Tibial artery (tissue), 4 donors: Measurements from ENCODE around the gene STRIP2.
"Not testable (repeated sequence)": the region's sequence is repeated elsewhere in the genome, so short reads cannot be mapped to it uniquely, and the experiment has no call there.

ENCODE experiments used
- DNase-seq, 2 donors: peaks; one replicate each; pipeline ENCODE4 v3.0.0-alpha.2; 2019
- H3K27ac ChIP-seq, 2 donors: fragments of 200-600 bp; sonication (generic) in 1 of 2; 1 replicate in 1 of 2; 2 replicates in 1 of 2; pipeline ENCODE4 v1.5.1; 2018 to 2019; ENCODE audit warnings: mild to moderate bottlenecking in 1 of 2
- H3K27me3 ChIP-seq, 2 donors: fragments of 200-600 bp; sonication (generic) in 1 of 2; one replicate each; pipeline versions ENCODE4 v1.5.1 to v1.6.0; 2016 to 2019
- H3K36me3 ChIP-seq, 3 donors: fragments of 200-600 bp; sonication (generic) in 2 of 3; one replicate each; pipeline ENCODE4 v1.5.1; 2016 to 2019; ENCODE audit warnings: mild to moderate bottlenecking in 2 of 3
- H3K4me1 ChIP-seq, 4 donors: fragments of 200-600 bp; sonication (generic) in 2 of 4; 1 replicate in 3 of 4; 2 replicates in 1 of 4; pipeline ENCODE4 v1.5.1; 2016 to 2019
- H3K4me3 ChIP-seq, 2 donors: fragments of 200-600 bp; sonication (generic) in 1 of 2; 1 replicate in 1 of 2; 2 replicates in 1 of 2; pipeline ENCODE4 v1.5.1; 2018 to 2019; ENCODE audit warnings: mild to moderate bottlenecking in 2 of 2
- H3K9me3 ChIP-seq, 3 donors: fragments of 200-600 bp; sonication (generic) in 1 of 3; one replicate each; pipeline ENCODE4 v1.5.1; 2016 to 2019
- intact Hi-C: fragments of 100-400 bp; cut with DNase I; formaldehyde crosslinking; loops from one replicate; pipeline ENCODE4 v1.15.0; 2023; ENCODE audit warnings: low total_unique reads
- TF ChIP-seq, protein P1 (sequence below), 2 experiments: fragments of 200-600 bp in 1 of 2; fragments of 450-650 bp in 1 of 2; IDR thresholded peaks; one replicate each; pipeline ENCODE4 v1.5.1; 2017 to 2019; ENCODE audit warnings: antibody characterized with exemption in 2 of 2, mild to moderate bottlenecking in 1 of 2, moderate library complexity in 1 of 2

The STRIP2 gene

DNA sequence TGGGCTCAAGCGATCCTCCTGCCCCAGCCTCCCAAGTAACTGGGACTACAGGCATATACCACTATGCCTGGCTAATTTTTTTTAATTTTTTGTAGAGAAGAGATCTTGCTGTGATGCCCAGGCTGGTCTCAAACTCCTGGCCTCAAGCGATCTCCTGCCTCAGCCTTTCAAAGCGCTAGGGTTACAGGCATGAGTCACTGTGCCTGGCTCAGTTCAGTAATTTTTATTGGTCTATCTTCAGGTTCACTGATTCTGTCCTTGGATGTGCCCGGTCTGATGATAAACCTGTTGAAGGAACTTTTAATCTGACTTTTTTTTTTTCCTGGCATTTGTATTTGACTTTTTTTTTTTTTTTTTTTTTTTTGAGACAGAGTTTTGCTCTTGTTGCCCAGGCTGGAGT, 40.1 kb upstream of the STRIP2 start:
- Histone ChIP-seq H3K36me3 (peaks cover 0 to 27% (median 6%) of the 10 kb centered on the region in 3 donors), H3K27me3 (no peaks in the 10 kb centered on the region), H3K4me3 (no peak overlapping the region), H3K27ac (no peak overlapping the region), H3K4me1 (no peaks in the 10 kb centered on the region), H3K9me3 (no peaks in the 10 kb centered on the region)
- intact Hi-C loops = no loop called here
- TF ChIP-seq, protein P1, sequence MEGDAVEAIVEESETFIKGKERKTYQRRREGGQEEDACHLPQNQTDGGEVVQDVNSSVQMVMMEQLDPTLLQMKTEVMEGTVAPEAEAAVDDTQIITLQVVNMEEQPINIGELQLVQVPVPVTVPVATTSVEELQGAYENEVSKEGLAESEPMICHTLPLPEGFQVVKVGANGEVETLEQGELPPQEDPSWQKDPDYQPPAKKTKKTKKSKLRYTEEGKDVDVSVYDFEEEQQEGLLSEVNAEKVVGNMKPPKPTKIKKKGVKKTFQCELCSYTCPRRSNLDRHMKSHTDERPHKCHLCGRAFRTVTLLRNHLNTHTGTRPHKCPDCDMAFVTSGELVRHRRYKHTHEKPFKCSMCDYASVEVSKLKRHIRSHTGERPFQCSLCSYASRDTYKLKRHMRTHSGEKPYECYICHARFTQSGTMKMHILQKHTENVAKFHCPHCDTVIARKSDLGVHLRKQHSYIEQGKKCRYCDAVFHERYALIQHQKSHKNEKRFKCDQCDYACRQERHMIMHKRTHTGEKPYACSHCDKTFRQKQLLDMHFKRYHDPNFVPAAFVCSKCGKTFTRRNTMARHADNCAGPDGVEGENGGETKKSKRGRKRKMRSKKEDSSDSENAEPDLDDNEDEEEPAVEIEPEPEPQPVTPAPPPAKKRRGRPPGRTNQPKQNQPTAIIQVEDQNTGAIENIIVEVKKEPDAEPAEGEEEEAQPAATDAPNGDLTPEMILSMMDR (IDR thresholded peaks at IDR 0.05) = no peak
- no peak for DNase-seq

DNA sequence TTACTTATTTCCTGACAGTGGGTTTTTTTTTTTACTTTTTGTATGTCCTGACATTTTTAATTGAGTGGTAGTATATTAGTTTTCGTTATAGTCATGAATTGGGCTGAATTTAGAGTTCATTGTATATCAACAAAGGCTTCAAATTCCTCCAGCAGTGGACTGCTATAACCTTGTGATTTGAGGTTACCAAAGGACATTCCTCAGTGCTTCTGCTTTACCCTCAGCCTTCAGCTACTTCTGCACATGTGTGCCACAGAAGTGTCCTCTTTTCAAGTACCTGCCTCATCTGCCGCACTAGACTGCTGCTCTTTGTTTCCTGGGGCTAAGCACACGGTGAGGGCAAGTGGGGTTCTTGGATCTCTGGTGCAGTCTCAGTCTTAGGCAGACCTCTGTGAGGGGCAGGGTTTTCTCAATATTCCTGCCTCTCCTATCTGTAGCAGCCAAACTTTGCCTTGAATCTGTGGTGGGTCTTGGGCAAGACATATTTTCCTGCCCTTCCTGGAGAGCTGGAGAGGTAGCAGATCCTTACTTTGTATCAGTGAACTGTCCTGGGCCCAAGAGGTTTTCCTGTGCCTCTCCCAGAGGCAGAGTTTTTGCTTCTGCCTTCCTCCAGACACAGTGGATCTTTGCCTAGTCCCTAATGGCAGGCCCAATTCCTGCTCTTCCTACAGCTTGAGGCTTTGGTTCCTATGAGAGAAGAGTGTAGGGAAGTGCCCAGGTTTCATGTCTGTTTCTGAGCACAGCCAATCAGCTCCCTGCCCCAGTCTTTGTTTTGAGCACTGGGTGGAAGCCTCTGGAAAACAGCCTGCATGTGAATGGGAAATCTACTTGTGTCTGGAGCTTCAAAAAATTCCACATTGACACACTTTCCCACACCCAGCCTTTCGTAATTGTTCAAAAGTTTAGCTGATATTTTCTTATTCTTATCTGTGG, 39.0 kb upstream of the STRIP2 start:
- Histone ChIP-seq H3K9me3 (no peaks in the 10 kb centered on the region), H3K27ac (no peak overlapping the region), H3K36me3 (peaks cover 0 to 24% (median 7%) of the 10 kb centered on the region in 3 donors), H3K27me3 (no peaks in the 10 kb centered on the region), H3K4me1 (no peaks in the 10 kb centered on the region), H3K4me3 (no peak overlapping the region)
- intact Hi-C loops = no loop called here
- TF ChIP-seq, protein P1 (IDR thresholded peaks at IDR 0.05) = no peak
- DNase-seq = no peak

DNA sequence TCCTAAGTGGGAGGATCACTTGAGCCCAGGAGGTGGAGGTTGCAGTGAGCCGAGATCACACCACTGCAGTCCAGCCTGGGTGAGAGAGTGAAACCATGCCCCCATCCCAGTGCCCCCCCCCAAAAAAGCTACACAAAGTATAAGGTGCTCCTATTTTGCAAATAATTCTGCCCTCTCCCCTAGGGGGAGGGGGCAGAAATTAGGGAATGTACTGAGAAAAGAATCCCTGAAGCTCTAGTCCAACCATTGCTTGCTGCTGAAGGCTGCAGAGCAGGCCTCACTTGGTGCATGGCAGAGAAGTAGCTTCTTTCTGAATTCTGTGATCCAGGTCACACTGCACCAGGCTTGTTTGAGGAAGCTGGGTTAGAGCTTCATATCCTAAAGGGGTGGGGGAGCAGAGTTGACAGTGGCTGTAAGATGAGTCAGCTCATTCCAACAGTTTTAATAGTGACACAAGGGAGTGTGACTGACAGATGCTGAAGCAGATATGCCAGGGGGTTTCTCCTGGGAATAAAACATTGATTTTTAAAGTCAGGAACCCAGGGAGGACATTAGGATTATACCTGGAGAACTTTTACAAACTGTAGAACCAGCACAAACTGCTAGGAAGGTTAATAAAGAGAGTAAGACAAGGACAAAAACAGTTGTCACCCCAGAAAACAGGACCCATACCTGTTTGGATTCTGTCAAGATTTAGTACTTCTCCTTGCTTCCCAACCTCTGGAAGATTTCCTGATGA, 32.8 kb upstream of the STRIP2 start:
- no peaks in the 10 kb centered on the region for H3K4me1 ChIP-seq
- no peaks in the 10 kb centered on the region for H3K9me3 ChIP-seq
- H3K27me3 ChIP-seq = no peaks in the 10 kb centered on the region
- no peak overlapping the region for H3K4me3 ChIP-seq
- no peak for DNase-seq
- intact Hi-C loops = no loop called here
- H3K36me3 ChIP-seq = peaks cover 9 to 33% (median 10%) of the 10 kb centered on the region in 3 donors
- H3K27ac ChIP-seq = no peak overlapping the region
- TF ChIP-seq, protein P1 (IDR thresholded peaks at IDR 0.05) = no peak

DNA sequence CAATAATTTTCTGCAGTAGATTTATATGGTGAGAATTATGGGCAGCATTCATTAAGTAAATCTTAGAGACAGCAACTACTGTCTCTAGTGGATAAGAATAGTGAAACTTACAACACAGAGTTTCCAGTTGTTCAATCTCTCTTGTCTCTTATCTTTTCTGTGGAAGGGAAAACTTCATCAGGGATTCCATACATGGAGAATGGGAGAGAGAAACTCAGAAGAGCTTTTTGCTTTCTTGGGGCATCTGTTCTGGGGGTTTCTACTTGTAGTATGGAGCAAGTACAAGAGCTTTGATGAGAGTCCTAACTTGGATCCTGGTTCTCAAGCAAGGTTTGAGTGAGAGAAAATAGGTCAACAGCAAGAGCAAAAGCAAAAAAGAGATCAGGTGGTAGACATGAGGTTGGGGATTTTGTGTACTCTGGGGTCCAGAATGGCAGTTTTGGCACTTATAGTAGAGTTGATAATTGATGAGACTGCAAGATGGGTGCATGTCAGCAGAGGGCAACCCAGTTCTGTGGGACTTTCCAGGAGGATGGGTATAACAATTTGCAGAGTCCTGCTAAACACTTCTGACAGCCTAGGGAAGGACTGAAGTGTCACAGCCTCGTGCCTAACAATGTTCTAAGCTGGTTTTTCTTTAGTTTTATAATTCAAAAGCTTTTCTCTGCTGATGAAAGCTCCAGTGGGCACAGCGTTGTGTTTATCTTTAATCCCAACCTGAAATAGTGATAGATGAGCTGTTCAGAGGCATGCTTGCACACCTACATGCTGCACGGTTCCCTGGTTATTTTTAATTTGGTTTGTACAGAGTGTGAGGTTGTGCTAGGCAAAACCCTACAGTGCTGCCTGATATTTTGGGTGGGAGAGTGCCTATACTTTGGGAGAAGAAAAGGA, 32.0 kb upstream of the STRIP2 start:
- no peaks in the 10 kb centered on the region for H3K9me3 ChIP-seq
- no peak for DNase-seq
- intact Hi-C loops = no loop called here
- peaks cover 10 to 40% (median 13%) of the 10 kb centered on the region in 3 donors for H3K36me3 ChIP-seq
- H3K27ac ChIP-seq = no peak overlapping the region
- H3K4me3 ChIP-seq = no peak overlapping the region
- TF ChIP-seq, protein P1 (IDR thresholded peaks at IDR 0.05) = no peak
- no peaks in the 10 kb centered on the region for H3K27me3 ChIP-seq
- H3K4me1 ChIP-seq = no peaks in the 10 kb centered on the region

DNA sequence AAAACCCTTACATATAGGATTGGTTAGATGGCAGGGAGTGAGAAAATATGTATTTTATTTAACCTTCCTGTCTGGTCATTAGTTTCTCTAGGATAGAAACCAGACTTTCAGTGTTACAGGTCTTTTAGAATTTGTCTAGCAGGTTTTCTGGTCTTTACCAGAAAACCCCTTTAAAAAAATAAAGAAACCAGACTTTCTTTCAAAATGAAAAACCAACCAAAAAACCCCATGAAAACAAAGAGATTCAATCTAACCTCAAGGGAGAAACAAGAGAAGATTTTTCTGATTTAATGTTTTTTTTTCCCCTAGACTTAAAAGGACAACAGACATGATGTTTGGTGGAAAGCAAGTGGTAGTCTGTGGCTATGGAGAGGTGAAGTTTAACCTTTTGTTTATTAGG, 28.7 kb upstream of the STRIP2 start:
- TF ChIP-seq, protein P1 (IDR thresholded peaks at IDR 0.05) = no peak
- intact Hi-C loops = no loop called here
- Histone ChIP-seq H3K9me3 (no peaks in the 10 kb centered on the region), H3K27ac (no peak overlapping the region), H3K4me1 (no peaks in the 10 kb centered on the region), H3K27me3 (no peaks in the 10 kb centered on the region), H3K4me3 (no peak overlapping the region), H3K36me3 (peaks cover 12 to 57% (median 13%) of the 10 kb centered on the region in 3 donors)
- no peak for DNase-seq

DNA sequence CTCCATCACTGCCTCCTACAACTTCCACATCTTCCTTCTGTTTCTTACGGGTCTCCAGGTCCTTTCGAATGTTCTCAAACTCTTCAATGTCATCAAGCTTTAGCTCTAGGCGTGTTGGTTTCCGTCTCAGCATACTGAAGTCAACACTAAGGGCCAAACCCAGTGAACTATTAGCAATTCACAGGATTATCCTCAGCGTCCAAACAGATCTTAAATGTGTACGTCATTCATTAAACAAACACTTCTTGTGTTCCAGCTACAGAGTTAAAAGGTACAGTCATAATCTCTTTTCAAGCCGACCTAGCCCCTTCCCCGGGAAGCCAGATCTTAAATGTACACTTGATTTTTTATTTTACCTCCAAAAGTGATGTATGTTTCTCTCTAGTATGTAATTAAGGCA, 24.0 kb upstream of the STRIP2 start:
- H3K27ac ChIP-seq, H3K4me3 ChIP-seq, DNase-seq, intact Hi-C loops, H3K4me1 ChIP-seq, H3K27me3 ChIP-seq: not testable (repeated sequence)
- Histone ChIP-seq H3K36me3 (peaks cover 16 to 79% (median 26%) of the 10 kb centered on the region in 3 donors), H3K9me3 (peaks cover 0 to 10% (median 0%) of the 10 kb centered on the region in 3 donors)
